Esophagus (tissue), 2 donors: ENCODE data around the gene PPIL1. TPM values are rescaled to one million over a fixed set of nuclear protein-coding genes. Genes with fewer than 3 reads are reported as not detected.

ENCODE experiments used
- H3K27ac ChIP-seq, 2 donors: one replicate each; pipeline ENCODE4 v1.5.1; 2013; ENCODE audit warnings: low read depth in 2 of 2, mild to moderate bottlenecking in 2 of 2, inconsistent platforms in 1 of 2, low read length in 1 of 2, moderate library complexity in 1 of 2
- H3K27me3 ChIP-seq, 2 donors: one replicate each; pipeline ENCODE4 v1.6.1; 2013; ENCODE audit warnings: low read length in 2 of 2, control low read depth in 1 of 2, mild to moderate bottlenecking in 1 of 2; ENCODE audit not compliant: insufficient read depth in 2 of 2, control insufficient read depth in 1 of 2
- H3K36me3 ChIP-seq, 2 donors: one replicate each; pipeline ENCODE4 v1.6.1; 2013; ENCODE audit warnings: low read length in 1 of 2; ENCODE audit not compliant: control insufficient read depth in 2 of 2, insufficient read depth in 2 of 2
- H3K4me1 ChIP-seq, 2 donors: one replicate each; pipeline ENCODE4 v1.6.1; 2013; ENCODE audit warnings: low read length in 1 of 2; ENCODE audit not compliant: control insufficient read depth in 2 of 2, insufficient read depth in 2 of 2
- H3K4me3 ChIP-seq, 2 donors: one replicate each; pipeline ENCODE4 v1.5.1; 2013; ENCODE audit warnings: low read length in 2 of 2, mild to moderate bottlenecking in 2 of 2, low read depth in 1 of 2, moderate library complexity in 1 of 2
- H3K9me3 ChIP-seq, 2 donors: one replicate each; pipeline ENCODE4 v1.6.1; 2013; ENCODE audit warnings: mild to moderate bottlenecking in 2 of 2, low read depth in 1 of 2, low read length in 1 of 2, moderate library complexity in 1 of 2; ENCODE audit not compliant: control insufficient read depth in 2 of 2, insufficient read depth in 1 of 2
- WGBS, 2 donors: extraction: QIAGEN DNeasy Blood & Tissue Kit; methylation state at CpG; one replicate each; pipeline ENCODE4 v1.1.7; 2013; 5-methylcytosine and 5-hydroxymethylcytosine counted together
- polyA plus RNA-seq, 2 donors: library from polyadenylated mRNA; stranded (reverse); fragments of 200-250 nt; gene quantifications; one replicate each; pipeline ENCODE4 v1.2.3, GENCODE V29; 2013
- donor health status: healthy with polysubstance abuse.
- donor health status: Bipolar disorder and iron deficiency.

Gene PPIL1
- polyA plus RNA-seq, 2 donors: 12.0 to 20.6 TPM

- Histone ChIP-seq H3K27ac (peak overlapping the region; percentile 24 to 47), H3K27me3 (no peaks in the 10 kb centered on the region), H3K4me3 (no peak overlapping the region), H3K4me1 (peaks cover 0 to 2% of the 10 kb centered on the region in 2 donors), H3K36me3 (peaks cover 4 to 11% of the 10 kb centered on the region in 2 donors), H3K9me3 (no peaks in the 10 kb centered on the region)
- 36 to 42% methylated on average over 8 of the region's 8 CpGs for WGBS, 2 donors
These were observed 38.0 kb upstream of the PPIL1 start for GRCh38 chr6:36912586-36912985.

GRCh38 chr6:36912030-36912454 lies 37.4 kb upstream of the PPIL1 start:
- H3K9me3 ChIP-seq: no peaks in the 10 kb centered on the region
- peaks cover 0 to 2% of the 10 kb centered on the region in 2 donors for H3K4me1 ChIP-seq
- 45 to 47% methylated on average over 4 of the region's 4 CpGs for WGBS, 2 donors
- H3K36me3 ChIP-seq: peaks cover 4 to 11% of the 10 kb centered on the region in 2 donors
- peak overlapping the region in 1 of 2 donors; percentile 47 for H3K27ac ChIP-seq
- H3K27me3 ChIP-seq: no peaks in the 10 kb centered on the region
- H3K4me3 ChIP-seq: no peak overlapping the region

- H3K4me1 ChIP-seq: peaks cover 0 to 4% of the 10 kb centered on the region in 2 donors
These were observed 34.1 kb upstream of the PPIL1 start for GRCh38 chr6:36908747-36909146.

GRCh38 chr6:36907781-36908180 lies 33.2 kb upstream of the PPIL1 start:
- WGBS, 2 donors: 32 to 33% methylated on average over 5 of the region's 5 CpGs
- peaks cover 2% of the 10 kb centered on the region in 2 donors for H3K36me3 ChIP-seq
- no peaks in the 10 kb centered on the region for H3K9me3 ChIP-seq
- peak overlapping the region; percentile 4 to 67 for H3K27ac ChIP-seq
- no peak overlapping the region for H3K4me3 ChIP-seq
- H3K4me1 ChIP-seq: peaks cover 0 to 2% of the 10 kb centered on the region in 2 donors
- no peaks in the 10 kb centered on the region for H3K27me3 ChIP-seq

More at GRCh38 chr6:36908747-36909146, 34.1 kb upstream of the PPIL1 start:
- Histone ChIP-seq H3K27ac (no peak overlapping the region), H3K27me3 (no peaks in the 10 kb centered on the region), H3K9me3 (no peaks in the 10 kb centered on the region), H3K4me3 (no peak overlapping the region), H3K36me3 (peaks cover 6% of the 10 kb centered on the region in 2 donors)
- 78 to 86% methylated on average over 2 of the region's 2 CpGs for WGBS, 2 donors

- no peaks in the 10 kb centered on the region for H3K9me3 ChIP-seq
- H3K4me1 ChIP-seq: peaks cover 0 to 2% of the 10 kb centered on the region in 2 donors
- H3K36me3 ChIP-seq: peaks cover 2% of the 10 kb centered on the region in 2 donors
- WGBS, 2 donors: 12 to 15% methylated on average over 2 of the region's 2 CpGs
- H3K4me3 ChIP-seq: no peak overlapping the region
- no peak overlapping the region for H3K27ac ChIP-seq
- H3K27me3 ChIP-seq: no peaks in the 10 kb centered on the region
These were observed 32.1 kb upstream of the PPIL1 start for GRCh38 chr6:36906539-36907325.

- WGBS, 2 donors: 89 to 92% methylated on average over 5 of the region's 5 CpGs
- Histone ChIP-seq H3K9me3 (no peaks in the 10 kb centered on the region), H3K36me3 (peaks cover 2% of the 10 kb centered on the region in 2 donors), H3K4me3 (no peak overlapping the region), H3K27me3 (no peaks in the 10 kb centered on the region), H3K4me1 (peaks cover 0 to 2% of the 10 kb centered on the region in 2 donors), H3K27ac (no peak overlapping the region)
These were observed 30.3 kb upstream of the PPIL1 start for GRCh38 chr6:36904851-36905393.

GRCh38 chr6:36904114-36904513 lies 29.5 kb upstream of the PPIL1 start:
- 74 to 76% methylated on average over 4 of the region's 4 CpGs for WGBS, 2 donors
- Histone ChIP-seq H3K9me3 (no peaks in the 10 kb centered on the region), H3K4me3 (no peak overlapping the region), H3K27me3 (no peaks in the 10 kb centered on the region), H3K27ac (no peak overlapping the region), H3K4me1 (peaks cover 0 to 2% of the 10 kb centered on the region in 2 donors), H3K36me3 (peaks cover 2% of the 10 kb centered on the region in 2 donors)

GRCh38 chr6:36897609-36898008 lies 23.0 kb upstream of the PPIL1 start:
- Histone ChIP-seq H3K4me3 (no peak overlapping the region), H3K9me3 (no peaks in the 10 kb centered on the region), H3K4me1 (no peaks in the 10 kb centered on the region), H3K36me3 (peaks cover 0 to 6% of the 10 kb centered on the region in 2 donors), H3K27me3 (no peaks in the 10 kb centered on the region), H3K27ac (no peak overlapping the region)
- WGBS, 2 donors: 84 to 87% methylated on average over 6 of the region's 6 CpGs

GRCh38 chr6:36893976-36894932 lies 19.7 kb upstream of the PPIL1 start:
- no peak overlapping the region for H3K4me3 ChIP-seq
- H3K9me3 ChIP-seq: no peaks in the 10 kb centered on the region
- no peaks in the 10 kb centered on the region for H3K27me3 ChIP-seq
- no peaks in the 10 kb centered on the region for H3K4me1 ChIP-seq
- peaks cover 0 to 11% of the 10 kb centered on the region in 2 donors for H3K36me3 ChIP-seq
- 89 to 92% methylated on average over 8 of the region's 8 CpGs for WGBS, 2 donors
- H3K27ac ChIP-seq: no peak overlapping the region
